Superior temporal gyrus (tissue), 1 donor: ENCODE measurements around the gene EI24.
"Not testable (repeated sequence)": the region's sequence is repeated elsewhere in the genome, so short reads cannot be mapped to it uniquely, and the experiment has no call there.

Source experiments
- DNase-seq: peaks from one replicate; pipeline ENCODE4 v3.0.0-alpha.2; 2016; ENCODE audit errors: extremely low spot score

Gene EI24

GRCh38 chr11:125568970-125569914 is at the start of gene EI24:
TSS of gene EI24 (plus strand) at chr11:125569477. CDS start at chr11:125572528, 3,051 bp downstream.
- peak; percentile 91 for DNase-seq

DNA sequence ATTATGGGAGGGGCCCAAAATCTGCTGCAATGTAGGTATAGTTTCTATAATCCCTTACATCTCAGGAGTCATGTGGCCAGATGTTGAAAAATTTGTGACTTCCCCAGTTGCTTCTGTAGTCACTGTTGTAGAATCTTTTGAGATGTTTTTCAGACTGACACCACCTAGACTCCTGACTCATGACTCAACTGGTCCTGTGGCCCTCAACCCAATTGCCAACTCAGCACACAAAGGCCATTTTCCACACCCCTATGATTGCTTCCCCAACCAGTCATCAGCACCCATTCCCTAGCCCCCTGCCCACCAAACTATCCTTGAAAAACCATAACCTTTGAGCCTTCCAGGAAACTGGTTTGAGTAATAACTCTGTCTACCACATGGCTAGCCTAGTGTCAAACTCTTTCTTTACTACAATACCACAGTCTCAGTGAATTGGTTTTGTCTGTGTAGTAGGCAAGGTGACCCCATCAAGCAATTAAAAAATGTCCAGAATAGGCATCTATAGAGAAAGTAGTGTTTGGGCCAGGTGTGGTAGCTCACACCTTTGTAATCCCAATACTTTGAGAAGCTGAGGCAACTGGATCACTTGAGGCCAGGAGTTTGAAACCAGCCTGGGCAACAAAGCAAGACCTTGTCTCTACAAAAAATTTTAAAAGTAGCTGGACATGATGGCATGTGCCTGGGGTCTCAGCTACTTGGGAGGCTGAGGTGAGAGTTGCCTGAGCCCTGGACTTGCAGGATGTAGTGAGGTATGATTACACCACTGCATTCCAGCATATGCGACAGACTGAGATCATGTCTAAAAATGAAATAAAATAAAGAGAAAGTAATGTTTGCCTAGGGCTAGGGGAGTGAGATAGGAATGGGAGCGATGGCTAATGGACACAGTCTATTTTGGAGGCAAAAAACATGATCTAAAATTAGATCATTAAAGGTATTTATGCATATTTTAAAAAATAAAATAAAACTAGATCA is 49.1 kb upstream of the EI24 start:
- DNase-seq: no peak

- DNase-seq: no peak
Measured at GRCh38 chr11:125525303-125525702, 44.0 kb upstream of the EI24 start.

- no peak for DNase-seq
Measured at GRCh38 chr11:125532668-125533067, 36.6 kb upstream of the EI24 start.

GRCh38 chr11:125535585-125535984 is 33.7 kb upstream of the EI24 start:
- DNase-seq: no peak

GRCh38 chr11:125536834-125537233 is 32.4 kb upstream of the EI24 start:
- DNase-seq: not testable (repeated sequence)

- DNase-seq: no peak
Measured at GRCh38 chr11:125542709-125543108, 26.6 kb upstream of the EI24 start.

DNA sequence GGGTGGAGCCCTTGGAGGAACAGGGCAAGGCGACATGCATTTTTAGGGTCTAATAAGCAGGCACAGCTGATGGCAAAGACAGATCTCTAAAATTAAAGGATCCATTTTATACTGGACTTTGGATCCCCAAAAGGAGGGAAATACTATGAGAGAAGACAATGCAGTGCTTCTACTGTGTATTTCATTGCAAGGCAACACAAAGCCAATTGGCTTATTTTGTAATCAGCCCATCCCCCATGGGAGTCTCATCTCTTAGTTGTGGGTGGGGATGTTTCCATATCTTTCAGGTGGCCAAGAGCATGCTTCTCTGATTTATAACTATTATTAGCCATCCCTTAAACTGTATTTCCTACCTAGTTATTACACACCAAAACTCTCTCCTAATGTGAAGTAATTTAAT is 18.5 kb upstream of the EI24 start:
- no peak for DNase-seq

DNA sequence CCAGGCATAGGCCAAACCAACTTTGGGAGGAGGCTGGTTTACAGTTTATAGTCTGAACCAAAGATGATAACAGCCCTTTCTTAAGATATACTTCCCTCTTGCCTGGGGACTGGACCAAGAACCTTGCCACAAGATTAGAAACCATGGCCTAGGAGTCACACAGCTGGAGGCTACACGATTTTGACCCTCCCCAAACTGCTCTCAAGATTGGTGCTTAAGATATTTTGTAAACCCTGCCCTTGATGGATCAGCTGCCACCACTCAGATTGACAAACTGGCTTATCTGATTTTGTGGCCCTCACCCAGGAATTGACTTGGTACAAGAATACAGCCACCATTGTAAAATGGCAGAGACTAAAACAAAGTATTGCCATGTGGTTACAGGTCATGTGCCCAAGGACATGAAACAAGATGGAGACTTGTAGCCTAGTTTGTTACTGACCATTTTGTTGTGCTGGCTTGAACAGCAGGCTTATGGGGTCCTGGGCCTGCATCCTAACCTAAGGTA is 17.4 kb upstream of the EI24 start:
- DNase-seq: no peak

- DNase-seq: no peak
Measured at GRCh38 chr11:125552927-125553326, 16.4 kb upstream of the EI24 start.

DNA sequence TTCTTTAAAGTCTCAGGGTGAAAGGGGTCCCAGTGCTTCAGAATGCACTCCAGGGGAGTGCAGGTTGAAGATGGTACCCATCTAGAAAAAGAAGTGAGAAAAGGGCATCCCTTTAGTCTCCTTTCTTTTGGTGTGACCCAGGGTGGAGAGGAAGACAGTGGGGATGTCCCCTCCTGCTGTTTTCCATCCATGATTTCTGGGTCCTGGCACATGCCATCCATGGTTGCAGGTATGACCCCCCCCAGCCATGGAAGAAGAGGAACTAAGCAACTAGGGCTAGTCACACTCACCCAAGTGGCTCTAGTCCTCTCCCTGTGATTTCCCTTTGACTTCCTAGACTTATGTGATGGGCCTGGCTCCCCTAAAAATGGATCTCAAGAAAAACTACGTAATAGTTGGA is 15.9 kb upstream of the EI24 start:
- no peak for DNase-seq

DNA sequence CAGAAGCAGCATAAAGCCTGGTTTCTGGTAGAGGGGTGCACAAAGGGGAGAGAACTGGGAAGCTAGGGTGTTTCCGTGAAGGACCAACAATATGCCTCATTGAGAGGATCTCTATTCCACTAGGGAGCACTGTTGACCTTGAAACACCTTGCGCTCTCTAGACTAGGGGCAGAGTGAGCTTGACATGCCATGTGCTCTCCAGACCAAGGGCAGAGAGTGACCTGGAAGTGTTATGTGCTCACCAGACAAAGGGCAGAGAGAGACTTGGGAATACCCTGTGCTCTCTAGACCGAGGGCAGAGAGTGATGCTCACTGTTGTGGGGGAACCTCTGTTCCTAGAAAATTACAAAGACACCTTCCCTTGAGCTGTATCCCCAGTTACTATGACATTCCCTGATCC is 15.2 kb upstream of the EI24 start:
- no peak for DNase-seq

DNA sequence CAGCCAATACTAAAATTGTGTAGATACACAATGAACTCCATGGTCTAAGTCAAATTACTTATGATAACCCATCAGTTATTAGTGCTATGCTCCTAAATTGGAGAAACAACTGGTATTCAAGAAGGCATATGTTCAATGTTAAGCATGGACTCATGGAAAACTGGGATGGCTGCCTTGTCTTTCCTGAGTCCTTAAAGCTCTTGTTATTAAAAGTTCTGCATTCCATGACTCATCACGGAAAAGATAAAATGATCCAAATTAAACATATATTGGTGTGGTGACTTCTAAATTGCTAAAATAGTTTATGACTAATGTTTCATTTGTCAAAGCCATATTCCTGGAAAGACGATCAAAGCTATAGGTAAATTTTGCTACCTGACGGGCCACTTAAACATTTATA is 9.4 kb upstream of the EI24 start:
- no peak for DNase-seq

GRCh38 chr11:125561924-125562323 is 7.4 kb upstream of the EI24 start:
- no peak for DNase-seq

DNA sequence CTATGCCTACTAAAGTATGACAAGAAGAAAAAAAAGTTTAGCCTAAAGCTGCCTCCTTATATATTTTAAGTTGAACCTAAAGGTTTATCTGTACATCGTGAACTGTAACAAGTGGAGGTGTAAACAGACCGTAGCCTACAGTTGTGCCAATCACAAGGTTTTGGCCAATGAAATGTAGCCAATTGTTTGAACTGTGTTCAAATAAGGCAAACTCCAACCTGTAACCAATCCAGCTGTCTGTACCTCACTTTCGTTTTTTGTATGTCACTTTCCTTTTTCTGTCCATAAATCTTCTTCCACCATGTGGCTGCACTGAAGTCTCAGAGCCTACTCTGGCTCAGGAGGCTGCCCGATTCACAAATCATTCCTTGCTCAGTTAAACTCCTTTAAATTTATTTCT is 6.8 kb upstream of the EI24 start:
- DNase-seq: no peak

GRCh38 chr11:125564357-125564756 is 4.9 kb upstream of the EI24 start:
- DNase-seq: no peak

GRCh38 chr11:125566235-125566634 is 3.0 kb upstream of the EI24 start:
- DNase-seq: no peak

GRCh38 chr11:125569915-125570621 is 791 bp downstream of the EI24 start:
- no peak for DNase-seq

DNA sequence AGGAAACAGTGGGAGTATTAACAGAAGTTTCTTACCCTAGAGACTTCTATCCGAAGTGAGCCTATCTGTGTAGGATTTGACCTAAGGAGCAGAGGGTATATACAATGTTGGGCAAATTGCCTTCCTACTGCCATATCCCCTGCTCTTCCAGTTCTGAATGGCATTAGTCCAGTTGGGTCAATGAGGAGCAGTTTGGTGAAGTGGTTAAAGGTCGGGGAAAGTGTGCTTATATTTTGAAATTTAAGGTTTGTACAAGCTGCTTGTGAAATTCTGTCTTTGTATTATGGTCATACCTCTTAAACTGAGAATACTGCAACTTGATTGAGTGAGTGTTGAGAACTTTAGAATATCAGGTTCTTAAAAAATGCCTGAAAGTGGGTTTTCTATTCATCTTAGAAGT is 1.7 kb downstream of the EI24 start:
- no peak for DNase-seq

DNA sequence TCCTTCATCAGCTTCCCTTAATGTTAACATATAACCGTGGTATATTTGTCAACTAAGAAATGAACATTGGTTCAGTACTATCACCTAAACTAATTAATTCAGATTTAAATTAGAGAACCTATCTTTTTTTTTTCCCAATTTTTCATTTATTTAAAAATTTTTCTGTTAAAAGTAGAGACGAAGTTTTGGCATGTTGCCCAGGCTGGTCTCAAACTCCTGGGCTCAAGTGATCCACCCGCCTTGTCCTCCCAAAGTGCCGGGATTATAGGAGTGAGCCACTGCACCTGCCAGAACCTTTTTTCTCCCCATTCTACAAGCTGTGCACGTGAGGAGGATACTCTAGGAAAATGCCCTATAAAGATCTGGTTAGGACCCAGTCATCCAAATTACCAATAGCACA is 3.6 kb downstream of the EI24 start:
- DNase-seq: no peak

DNA sequence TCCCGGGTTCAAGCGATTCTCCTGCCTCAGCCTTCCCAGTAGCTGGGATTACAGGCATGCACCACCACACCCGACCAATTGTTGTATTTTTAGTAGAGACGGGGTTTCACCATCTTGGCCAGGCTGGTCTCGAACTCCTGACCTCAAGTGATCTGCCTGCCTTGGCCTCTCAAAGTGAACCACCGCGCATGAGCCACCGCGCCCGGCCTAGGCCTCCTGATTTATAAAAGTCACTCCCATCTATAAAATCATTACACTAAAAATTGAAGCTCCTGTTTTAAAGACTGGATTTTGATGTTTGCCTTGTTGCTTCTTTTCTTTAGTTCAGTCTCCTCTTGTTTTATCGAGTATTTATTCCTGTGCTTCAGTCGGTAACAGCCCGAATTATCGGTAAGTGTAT is 7.9 kb downstream of the EI24 start:
- not testable (repeated sequence) for DNase-seq

DNA sequence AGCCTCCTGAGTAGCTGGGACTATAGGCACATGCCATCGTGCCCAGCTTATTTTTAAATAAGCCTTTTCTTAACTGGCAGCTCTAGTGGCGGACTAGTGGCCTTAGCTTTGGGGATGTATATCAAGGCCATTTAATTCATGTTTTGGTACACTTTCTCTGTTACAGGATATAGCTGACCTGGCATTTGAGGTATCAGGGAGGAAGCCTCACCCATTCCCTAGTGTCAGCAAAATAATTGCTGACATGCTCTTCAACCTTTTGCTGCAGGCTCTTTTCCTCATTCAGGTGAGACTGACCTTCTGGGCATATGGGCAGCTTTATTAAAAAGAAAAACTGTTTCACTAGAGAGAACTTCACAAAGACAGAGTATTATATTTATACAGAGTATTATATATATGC is 9.5 kb downstream of the EI24 start:
- no peak for DNase-seq
